Neural progenitor cell (in vitro differentiated cells): ENCODE measurements around the gene TFPI. TPM values are rescaled to one million over a fixed set of nuclear protein-coding genes. Genes with fewer than 3 reads are reported as not detected.

Source experiments
- DNase-seq: peaks from one replicate; pipeline ENCODE4 v3.0.0-alpha.2; 2016; ENCODE audit warnings: low spot score
- H2AFZ ChIP-seq: fragments of 200-600 bp; sonication (generic); replicated peaks from 2 replicates; pipeline ENCODE4 v1.6.1; 2016; ENCODE audit warnings: antibody characterized with exemption
- H3F3A ChIP-seq: fragments of 200-600 bp; sonication (generic); 2 replicates; pipeline ENCODE4 v1.6.1; 2016; ENCODE audit warnings: antibody characterized with exemption, low read depth
- H3K27ac ChIP-seq: fragments of 200-600 bp; sonication (generic); 2 replicates; pipeline ENCODE4 v1.5.1; 2016; ENCODE audit warnings: mild to moderate bottlenecking
- H3K27me3 ChIP-seq: fragments of 200-600 bp; sonication (generic); 2 replicates; pipeline ENCODE4 v1.6.1; 2016; ENCODE audit warnings: mild to moderate bottlenecking, moderate library complexity
- H3K36me3 ChIP-seq: fragments of 200-600 bp; sonication (generic); 2 replicates; pipeline ENCODE4 v1.5.1; 2016
- H3K4me1 ChIP-seq: fragments of 200-600 bp; sonication (generic); 2 replicates; pipeline ENCODE4 v1.6.1; 2016; ENCODE audit warnings: mixed run types
- H3K4me2 ChIP-seq: fragments of 200-600 bp; sonication (generic); 2 replicates; pipeline ENCODE4 v1.6.1; 2016
- H3K4me3 ChIP-seq: fragments of 200-600 bp; sonication (generic); 2 replicates; pipeline ENCODE4 v1.5.1; 2016
- H3K79me2 ChIP-seq: fragments of 200-600 bp; sonication (generic); 2 replicates; pipeline ENCODE4 v1.6.1; 2016; ENCODE audit warnings: low read depth
- H3K9ac ChIP-seq: fragments of 200-600 bp; sonication (generic); 2 replicates; pipeline ENCODE4 v1.6.1; 2016
- H3K9me3 ChIP-seq: fragments of 200-600 bp; sonication (generic); 2 replicates; pipeline ENCODE4 v1.5.1; 2016; ENCODE audit warnings: low read depth
- H4K20me1 ChIP-seq: fragments of 200-600 bp; sonication (generic); 2 replicates; pipeline ENCODE4 v1.6.1; 2016; ENCODE audit warnings: low read depth
- H3K27ac Mint-ChIP-seq: 3 replicates; pipeline ENCODE4 v1.8.0; 2021; ENCODE audit warnings: mixed read lengths
- H3K27me3 Mint-ChIP-seq: 2 replicates; pipeline ENCODE4 v1.8.0; 2022; ENCODE audit warnings: low read depth, mild to moderate bottlenecking, inconsistent platforms, moderate library complexity, mixed read lengths; ENCODE audit not compliant: insufficient read depth
- H3K36me3 Mint-ChIP-seq: 3 replicates; pipeline ENCODE4 v1.8.0; 2021; ENCODE audit warnings: mixed read lengths
- H3K4me1 Mint-ChIP-seq: 3 replicates; pipeline ENCODE4 v1.8.0; 2021; ENCODE audit warnings: mixed read lengths
- H3K4me3 Mint-ChIP-seq: 3 replicates; pipeline ENCODE4 v1.8.0; 2021; ENCODE audit warnings: mild to moderate bottlenecking, moderate library complexity, mixed read lengths
- H3K9me3 Mint-ChIP-seq: 3 replicates; pipeline ENCODE4 v1.8.0; 2020; ENCODE audit warnings: mixed read lengths
- EZH2 ChIP-seq: fragments of 200-600 bp; sonication (generic); IDR thresholded peaks from 2 replicates; pipeline ENCODE4 v1.6.1; 2017; ENCODE audit warnings: antibody characterized with exemption, mild to moderate bottlenecking, moderate library complexity
- EZH2phosphoT487 ChIP-seq: fragments of 200-600 bp; sonication (generic); IDR thresholded peaks from 2 replicates; pipeline ENCODE4 v1.6.1; 2017; ENCODE audit warnings: antibody characterized with exemption
- total RNA-seq: library from RNA; depleted of rRNA; stranded (reverse); fragments of >200 nt; gene quantifications from 2 replicates; pipeline ENCODE4 v1.2.3, GENCODE V29; 2015; ENCODE audit warnings: low replicate concordance
- TF ChIP-seq, protein P1 (sequence below): fragments of 200-600 bp; sonication (generic); IDR thresholded peaks from 2 replicates; pipeline ENCODE4 v1.5.1; 2017; ENCODE audit warnings: antibody characterized with exemption, mild to moderate bottlenecking

The TFPI gene
- total RNA-seq, 1 donor from 2014 or later: 16.6 TPM

DNA sequence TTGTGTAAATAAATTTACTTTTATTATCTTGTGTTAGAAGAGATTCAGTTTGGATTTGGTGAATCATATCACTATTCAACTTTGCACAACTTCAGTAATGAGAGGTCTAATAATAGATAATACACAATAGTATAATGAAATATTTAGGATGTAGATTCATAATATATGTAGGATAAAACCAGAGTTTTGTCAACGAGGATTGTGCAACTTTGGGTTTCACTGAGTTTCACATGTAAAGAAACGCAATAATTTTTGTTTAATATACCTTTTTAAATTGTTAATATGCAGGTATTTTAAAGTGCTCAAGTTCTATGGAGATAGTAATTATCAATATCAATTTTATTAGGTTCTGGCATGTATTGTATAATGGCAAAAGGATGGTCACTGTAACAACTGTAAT is 111.5 kb downstream of the TFPI start:
- Histone ChIP-seq H4K20me1 (no peaks in the 10 kb centered on the region), H3K4me3 (no peak overlapping the region), H3K27me3 (no peaks in the 10 kb centered on the region), H3K4me1 (peaks cover 3% of the 10 kb centered on the region), H2AFZ (no peak overlapping the region), H3K36me3 (no peaks in the 10 kb centered on the region), H3K9me3 (no peaks in the 10 kb centered on the region), H3K4me2 (no peak overlapping the region), H3F3A (no peaks in the 10 kb centered on the region), H3K27ac (no peak overlapping the region), H3K9ac (no peak overlapping the region), H3K79me2 (no peaks in the 10 kb centered on the region)
- H3K9me3 Mint-ChIP-seq: no peaks in the 10 kb centered on the region
- H3K27me3 Mint-ChIP-seq: no peaks in the 10 kb centered on the region
- peaks cover 6% of the 10 kb centered on the region for H3K4me1 Mint-ChIP-seq
- H3K27ac Mint-ChIP-seq: no peak overlapping the region
- no peak overlapping the region for H3K4me3 Mint-ChIP-seq
- no peaks in the 10 kb centered on the region for H3K36me3 Mint-ChIP-seq
- no peak for DNase-seq
- TF ChIP-seq EZH2phosphoT487 (no peak), EZH2 (no peak)
- TF ChIP-seq, protein P1, sequence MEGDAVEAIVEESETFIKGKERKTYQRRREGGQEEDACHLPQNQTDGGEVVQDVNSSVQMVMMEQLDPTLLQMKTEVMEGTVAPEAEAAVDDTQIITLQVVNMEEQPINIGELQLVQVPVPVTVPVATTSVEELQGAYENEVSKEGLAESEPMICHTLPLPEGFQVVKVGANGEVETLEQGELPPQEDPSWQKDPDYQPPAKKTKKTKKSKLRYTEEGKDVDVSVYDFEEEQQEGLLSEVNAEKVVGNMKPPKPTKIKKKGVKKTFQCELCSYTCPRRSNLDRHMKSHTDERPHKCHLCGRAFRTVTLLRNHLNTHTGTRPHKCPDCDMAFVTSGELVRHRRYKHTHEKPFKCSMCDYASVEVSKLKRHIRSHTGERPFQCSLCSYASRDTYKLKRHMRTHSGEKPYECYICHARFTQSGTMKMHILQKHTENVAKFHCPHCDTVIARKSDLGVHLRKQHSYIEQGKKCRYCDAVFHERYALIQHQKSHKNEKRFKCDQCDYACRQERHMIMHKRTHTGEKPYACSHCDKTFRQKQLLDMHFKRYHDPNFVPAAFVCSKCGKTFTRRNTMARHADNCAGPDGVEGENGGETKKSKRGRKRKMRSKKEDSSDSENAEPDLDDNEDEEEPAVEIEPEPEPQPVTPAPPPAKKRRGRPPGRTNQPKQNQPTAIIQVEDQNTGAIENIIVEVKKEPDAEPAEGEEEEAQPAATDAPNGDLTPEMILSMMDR: no peak

GRCh38 chr2:187442378-187442777 is 111.9 kb downstream of the TFPI start:
- Histone ChIP-seq H3K27ac (no peak overlapping the region), H3K4me2 (no peak overlapping the region), H3F3A (no peaks in the 10 kb centered on the region), H3K4me3 (no peak overlapping the region), H3K9ac (no peak overlapping the region), H3K27me3 (no peaks in the 10 kb centered on the region), H3K4me1 (no peaks in the 10 kb centered on the region), H2AFZ (no peak overlapping the region), H3K36me3 (no peaks in the 10 kb centered on the region), H4K20me1 (no peaks in the 10 kb centered on the region), H3K79me2 (no peaks in the 10 kb centered on the region), H3K9me3 (no peaks in the 10 kb centered on the region)
- Mint-ChIP-seq H3K27ac (no peak overlapping the region), H3K36me3 (no peaks in the 10 kb centered on the region), H3K4me3 (no peak overlapping the region), H3K4me1 (peaks cover 3% of the 10 kb centered on the region), H3K9me3 (no peaks in the 10 kb centered on the region), H3K27me3 (no peaks in the 10 kb centered on the region)
- DNase-seq: no peak
- TF ChIP-seq EZH2: no peak
- TF ChIP-seq, protein P1: peak; percentile 7

DNA sequence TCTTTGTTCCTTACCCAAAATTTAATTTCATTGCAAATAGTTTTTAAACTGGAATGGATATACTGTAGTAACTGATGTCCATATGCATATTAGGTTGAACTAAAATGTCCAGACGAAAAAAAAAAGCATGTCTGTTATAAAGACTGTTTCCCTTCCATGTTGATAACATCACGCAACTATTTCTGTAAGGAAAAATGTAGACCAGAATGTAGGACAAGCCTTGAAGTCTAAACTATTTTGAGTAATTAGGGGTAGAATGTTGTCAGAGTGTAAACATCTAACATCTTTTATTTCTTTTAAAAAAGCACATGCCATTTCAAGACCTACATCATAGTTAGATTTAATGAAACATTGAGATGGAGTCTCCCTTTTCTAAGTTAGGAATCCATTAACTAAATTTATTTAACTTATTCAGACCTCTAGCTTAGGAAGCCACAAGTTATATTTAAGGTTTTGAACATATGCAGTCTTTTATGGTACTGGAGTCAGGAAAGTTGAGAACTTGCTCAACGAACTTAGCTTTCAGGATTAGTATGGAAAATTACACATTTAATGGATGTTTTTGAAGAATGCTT is 114.0 kb downstream of the TFPI start:
- H4K20me1 ChIP-seq: no peaks in the 10 kb centered on the region
- H3K27ac ChIP-seq: no peak overlapping the region
- H3K4me1 ChIP-seq: no peaks in the 10 kb centered on the region
- Mint-ChIP-seq H3K4me1 (no peaks in the 10 kb centered on the region), H3K27me3 (no peaks in the 10 kb centered on the region), H3K36me3 (no peaks in the 10 kb centered on the region), H3K27ac (no peak overlapping the region), H3K9me3 (no peaks in the 10 kb centered on the region), H3K4me3 (no peak overlapping the region)
- no peaks in the 10 kb centered on the region for H3K36me3 ChIP-seq
- no peak overlapping the region for H3K4me3 ChIP-seq
- H3K9ac ChIP-seq: no peak overlapping the region
- DNase-seq: no peak
- H3F3A ChIP-seq: no peaks in the 10 kb centered on the region
- H3K79me2 ChIP-seq: no peaks in the 10 kb centered on the region
- TF ChIP-seq, protein P1: no peak
- TF ChIP-seq EZH2 (no peak), EZH2phosphoT487 (no peak)
- H3K4me2 ChIP-seq: no peak overlapping the region
- H3K27me3 ChIP-seq: no peaks in the 10 kb centered on the region
- no peaks in the 10 kb centered on the region for H3K9me3 ChIP-seq
- H2AFZ ChIP-seq: no peak overlapping the region
